HepG2 (cell line): ENCODE results near the gene GFER. TPM values are rescaled to one million over a fixed set of nuclear protein-coding genes. Genes with fewer than 3 reads are reported as not detected.

Experiments used
- GATAD1 ChIP-seq: IDR thresholded peaks from 2 replicates; pipeline ENCODE4 v1.6.1; 2016; ENCODE audit warnings: missing genetic modification reagents, missing compliant biosample characterization
- HNF4G ChIP-seq, 2 experiments: sonication (generic) in 1 of 2; formaldehyde crosslinking in 1 of 2; IDR thresholded peaks; 2 replicates each; pipeline versions ENCODE4 v1.4.0 to v1.6.1; 2011 to 2020; ENCODE audit warnings: borderline replicate concordance in 2 of 2, low read depth in 2 of 2, mild to moderate bottlenecking in 2 of 2, low read length in 1 of 2, missing genetic modification reagents in 1 of 2, moderate library complexity in 1 of 2
- MED13 ChIP-seq: sonication (generic); formaldehyde crosslinking; IDR thresholded peaks from 2 replicates; pipeline ENCODE4 v1.5.0; 2020; ENCODE audit warnings: missing genetic modification reagents
- RBM22 ChIP-seq: fragments of 200-400 bp; formaldehyde crosslinking; optimal IDR thresholded peaks from 2 replicates; pipeline ENCODE3; 2017; ENCODE audit warnings: mild to moderate bottlenecking, low read length, moderate library complexity
- SOX13 ChIP-seq, 3 experiments: fragments of 450-650 bp in 1 of 3; sonication (generic) in 1 of 3; formaldehyde crosslinking in 1 of 3; IDR thresholded peaks in 2 of 3; conservative IDR thresholded peaks in 1 of 3; 2 replicates each; pipeline versions ENCODE4 v1.5.0 to v1.6.1; 2016 to 2020; ENCODE audit warnings: antibody characterized with exemption in 1 of 3, mild to moderate bottlenecking in 1 of 3, missing compliant biosample characterization in 1 of 3, missing genetic modification reagents in 1 of 3, moderate library complexity in 1 of 3
- SRY ChIP-seq: sonication (generic); formaldehyde crosslinking; IDR thresholded peaks from 2 replicates; pipeline ENCODE4 v1.8.0; 2022; ENCODE audit warnings: mild to moderate bottlenecking, missing genetic modification reagents
- ZNF652 ChIP-seq: IDR thresholded peaks from 2 replicates; pipeline ENCODE4 v1.6.1; 2016; ENCODE audit warnings: low read depth, borderline replicate concordance
- ZNF773 ChIP-seq: sonication (generic); formaldehyde crosslinking; IDR thresholded peaks from 2 replicates; pipeline ENCODE4 v1.4.0; 2020; ENCODE audit warnings: missing genetic modification reagents, borderline replicate concordance
- ZNF780A ChIP-seq: sonication (generic); formaldehyde crosslinking; IDR thresholded peaks from 2 replicates; pipeline ENCODE4 v1.8.0; 2022; ENCODE audit warnings: mild to moderate bottlenecking, missing genetic modification reagents, moderate library complexity
- ZNF891 ChIP-seq: sonication (generic); formaldehyde crosslinking; IDR thresholded peaks from 2 replicates; pipeline ENCODE4 v1.5.0; 2020; ENCODE audit warnings: mild to moderate bottlenecking, missing genetic modification reagents
- ZSCAN29 ChIP-seq: sonication (generic); formaldehyde crosslinking; conservative IDR thresholded peaks from 2 replicates; pipeline ENCODE4 v1.4.0; 2020; ENCODE audit warnings: mild to moderate bottlenecking, missing genetic modification reagents
- polyA plus RNA-seq, 8 experiments: library from polyadenylated mRNA; depleted of rRNA in 3 of 8; stranded (reverse) in 7 of 8; unstranded in 1 of 8; fragments of >200 nt; fragmentation: Illumina TruSeq in 4 of 8; extraction: Trizol in 4 of 8; gene quantifications; 2 replicates each; pipeline versions ENCODE4 v1.2.1 to v1.2.3, GENCODE V29; 2011 to 2016; ENCODE audit warnings: low read depth in 4 of 8, missing spikeins in 1 of 8, mixed read lengths in 1 of 8; ENCODE audit not compliant: insufficient read depth in 1 of 8
- total RNA-seq, 5 experiments: library from RNA; depleted of rRNA; stranded (reverse); fragments of >200 nt; fragmentation: Illumina TruSeq; extraction: Trizol; gene quantifications; 2 replicates each; pipeline ENCODE4 v1.2.3, GENCODE V29; 2016; ENCODE audit warnings: low read depth in 1 of 5
- TF ChIP-seq, protein P1 (sequence below): IDR thresholded peaks from 2 replicates; pipeline ENCODE4 v1.6.1; 2018; ENCODE audit warnings: missing genetic modification reagents
- TF ChIP-seq, protein P2 (sequence below): sonication (generic); formaldehyde crosslinking; IDR thresholded peaks from 2 replicates; pipeline ENCODE4 v1.8.1; 2023; ENCODE audit warnings: mild to moderate bottlenecking, missing genetic modification reagents
- TF ChIP-seq, protein P3 (sequence below): sonication (generic); formaldehyde crosslinking; IDR thresholded peaks from 2 replicates; pipeline ENCODE4 v1.5.0; 2020; ENCODE audit warnings: mild to moderate bottlenecking, missing genetic modification reagents
- TF ChIP-seq, protein P4 (sequence below): sonication (generic); formaldehyde crosslinking; IDR thresholded peaks from 2 replicates; pipeline ENCODE4 v1.5.0; 2020; ENCODE audit warnings: missing genetic modification reagents
- TF ChIP-seq, protein P5 (sequence below): sonication (generic); formaldehyde crosslinking; IDR thresholded peaks from 2 replicates; pipeline ENCODE4 v1.5.0; 2020; ENCODE audit warnings: missing genetic modification reagents, mild to moderate bottlenecking, borderline replicate concordance
- TF ChIP-seq, protein P6 (sequence below): IDR thresholded peaks from 2 replicates; pipeline ENCODE4 v1.6.1; 2016; ENCODE audit warnings: missing genetic modification reagents, missing compliant biosample characterization
- TF ChIP-seq, protein P7 (sequence below): sonication (generic); formaldehyde crosslinking; IDR thresholded peaks from 2 replicates; pipeline ENCODE4 v1.8.1; 2022; ENCODE audit warnings: mild to moderate bottlenecking, missing genetic modification reagents

The GFER gene
- total and polyA plus RNA-seq, 2 of the 13 experiments (the other 11 are each of a cell fraction or from before 2014, with no cell fraction given), result 28.6 to 71.7 TPM

DNA sequence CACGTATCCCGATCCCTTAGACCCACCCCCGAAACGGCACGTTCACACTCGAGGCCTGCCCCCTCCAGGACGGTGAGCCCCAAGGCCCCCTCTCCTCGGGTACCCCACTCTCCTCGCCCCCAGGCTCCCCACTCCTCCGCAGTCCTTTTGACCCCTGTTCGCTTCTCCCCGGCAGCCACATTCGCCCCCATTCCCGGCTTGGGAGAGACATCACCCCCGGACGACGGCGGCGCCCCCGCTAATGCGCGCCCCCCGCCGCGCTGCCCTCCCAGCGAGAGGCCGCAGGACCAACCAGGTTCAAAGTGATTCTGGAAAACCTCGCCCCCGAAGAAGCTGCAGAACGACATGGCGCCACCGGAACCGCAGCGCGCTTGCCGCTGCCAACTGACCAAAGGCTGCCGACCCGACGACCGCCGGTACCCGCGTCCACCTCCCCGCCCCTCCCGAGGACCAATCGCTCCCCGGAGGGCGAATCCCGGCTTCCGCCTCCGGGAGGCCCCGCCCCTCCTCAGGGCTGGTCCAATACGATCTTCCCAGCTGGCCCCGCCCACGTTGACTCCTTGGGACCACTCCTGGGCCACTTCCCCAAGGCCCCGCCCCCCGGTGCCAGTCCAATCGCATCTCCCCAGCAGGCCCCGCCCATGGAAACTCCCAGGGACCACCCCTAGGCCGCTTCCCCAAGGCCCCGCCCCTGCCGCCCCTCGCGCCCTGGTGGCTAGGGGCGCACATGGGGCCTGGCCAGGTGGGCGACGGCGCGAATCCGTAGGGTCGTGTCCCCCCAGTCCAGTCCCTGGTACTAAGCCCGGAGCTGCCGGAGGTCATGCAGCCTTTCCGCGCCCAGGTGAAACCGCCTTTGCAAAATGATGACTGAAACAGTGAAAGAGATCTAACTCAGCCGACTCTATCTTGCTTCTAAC is 40.9 kb upstream of the GFER start, which contains the start of gene MSRB1 (continued):
- TF ChIP-seq, protein P1, sequence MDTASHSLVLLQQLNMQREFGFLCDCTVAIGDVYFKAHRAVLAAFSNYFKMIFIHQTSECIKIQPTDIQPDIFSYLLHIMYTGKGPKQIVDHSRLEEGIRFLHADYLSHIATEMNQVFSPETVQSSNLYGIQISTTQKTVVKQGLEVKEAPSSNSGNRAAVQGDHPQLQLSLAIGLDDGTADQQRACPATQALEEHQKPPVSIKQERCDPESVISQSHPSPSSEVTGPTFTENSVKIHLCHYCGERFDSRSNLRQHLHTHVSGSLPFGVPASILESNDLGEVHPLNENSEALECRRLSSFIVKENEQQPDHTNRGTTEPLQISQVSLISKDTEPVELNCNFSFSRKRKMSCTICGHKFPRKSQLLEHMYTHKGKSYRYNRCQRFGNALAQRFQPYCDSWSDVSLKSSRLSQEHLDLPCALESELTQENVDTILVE (CRISPR knock-in tag), result peak; percentile 65; the same call in 1 of the 2 replicates
- TF ChIP-seq ZNF652 (CRISPR knock-in tag), result no peak
- peak; percentile 70; the same call in 1 of the 2 replicates for TF ChIP-seq GATAD1 (CRISPR knock-in tag)
- TF ChIP-seq ZNF780A (CRISPR knock-in tag), result no peak
- TF ChIP-seq ZSCAN29 (CRISPR knock-in tag), result 0 out of 2 replicates have a peak, but pooled peaks have one; percentile 55
- TF ChIP-seq, protein P2, sequence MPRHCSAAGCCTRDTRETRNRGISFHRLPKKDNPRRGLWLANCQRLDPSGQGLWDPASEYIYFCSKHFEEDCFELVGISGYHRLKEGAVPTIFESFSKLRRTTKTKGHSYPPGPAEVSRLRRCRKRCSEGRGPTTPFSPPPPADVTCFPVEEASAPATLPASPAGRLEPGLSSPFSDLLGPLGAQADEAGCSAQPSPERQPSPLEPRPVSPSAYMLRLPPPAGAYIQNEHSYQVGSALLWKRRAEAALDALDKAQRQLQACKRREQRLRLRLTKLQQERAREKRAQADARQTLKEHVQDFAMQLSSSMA (CRISPR knock-in tag), result no peak; the same call in 1 of the 2 replicates
- TF ChIP-seq, protein P3, sequence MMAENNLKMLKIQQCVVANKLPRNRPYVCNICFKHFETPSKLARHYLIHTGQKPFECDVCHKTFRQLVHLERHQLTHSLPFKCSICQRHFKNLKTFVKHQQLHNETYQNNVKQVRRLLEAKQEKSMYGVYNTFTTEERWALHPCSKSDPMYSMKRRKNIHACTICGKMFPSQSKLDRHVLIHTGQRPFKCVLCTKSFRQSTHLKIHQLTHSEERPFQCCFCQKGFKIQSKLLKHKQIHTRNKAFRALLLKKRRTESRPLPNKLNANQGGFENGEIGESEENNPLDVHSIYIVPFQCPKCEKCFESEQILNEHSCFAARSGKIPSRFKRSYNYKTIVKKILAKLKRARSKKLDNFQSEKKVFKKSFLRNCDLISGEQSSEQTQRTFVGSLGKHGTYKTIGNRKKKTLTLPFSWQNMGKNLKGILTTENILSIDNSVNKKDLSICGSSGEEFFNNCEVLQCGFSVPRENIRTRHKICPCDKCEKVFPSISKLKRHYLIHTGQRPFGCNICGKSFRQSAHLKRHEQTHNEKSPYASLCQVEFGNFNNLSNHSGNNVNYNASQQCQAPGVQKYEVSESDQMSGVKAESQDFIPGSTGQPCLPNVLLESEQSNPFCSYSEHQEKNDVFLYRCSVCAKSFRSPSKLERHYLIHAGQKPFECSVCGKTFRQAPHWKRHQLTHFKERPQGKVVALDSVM, result no peak
- 0 out of 2 replicates have a peak, but pooled peaks have one; percentile 15 for TF ChIP-seq SOX13 (IDR thresholded peaks at IDR 0.05)
- no peak for TF ChIP-seq SOX13 (CRISPR knock-in tag; conservative IDR thresholded peaks at IDR 0.05 in 1 of 2, IDR thresholded peaks at IDR 0.05 in 1 of 2)
- TF ChIP-seq ZNF773 (CRISPR knock-in tag), result no peak
- TF ChIP-seq HNF4G (IDR thresholded peaks at IDR 0.05; ENCODE audit: borderline replicate concordance, low read depth, low read length), result no peak
- TF ChIP-seq HNF4G (CRISPR knock-in tag; IDR thresholded peaks at IDR 0.05; ENCODE audit: borderline replicate concordance, low read depth), result no peak
- TF ChIP-seq, protein P4, sequence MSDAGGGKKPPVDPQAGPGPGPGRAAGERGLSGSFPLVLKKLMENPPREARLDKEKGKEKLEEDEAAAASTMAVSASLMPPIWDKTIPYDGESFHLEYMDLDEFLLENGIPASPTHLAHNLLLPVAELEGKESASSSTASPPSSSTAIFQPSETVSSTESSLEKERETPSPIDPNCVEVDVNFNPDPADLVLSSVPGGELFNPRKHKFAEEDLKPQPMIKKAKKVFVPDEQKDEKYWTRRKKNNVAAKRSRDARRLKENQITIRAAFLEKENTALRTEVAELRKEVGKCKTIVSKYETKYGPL (CRISPR knock-in tag), result no peak
- no peak for TF ChIP-seq MED13 (CRISPR knock-in tag)
- peak; percentile 8; the same call in 1 of the 2 replicates for TF ChIP-seq ZNF891 (CRISPR knock-in tag)
- TF ChIP-seq, protein P5, sequence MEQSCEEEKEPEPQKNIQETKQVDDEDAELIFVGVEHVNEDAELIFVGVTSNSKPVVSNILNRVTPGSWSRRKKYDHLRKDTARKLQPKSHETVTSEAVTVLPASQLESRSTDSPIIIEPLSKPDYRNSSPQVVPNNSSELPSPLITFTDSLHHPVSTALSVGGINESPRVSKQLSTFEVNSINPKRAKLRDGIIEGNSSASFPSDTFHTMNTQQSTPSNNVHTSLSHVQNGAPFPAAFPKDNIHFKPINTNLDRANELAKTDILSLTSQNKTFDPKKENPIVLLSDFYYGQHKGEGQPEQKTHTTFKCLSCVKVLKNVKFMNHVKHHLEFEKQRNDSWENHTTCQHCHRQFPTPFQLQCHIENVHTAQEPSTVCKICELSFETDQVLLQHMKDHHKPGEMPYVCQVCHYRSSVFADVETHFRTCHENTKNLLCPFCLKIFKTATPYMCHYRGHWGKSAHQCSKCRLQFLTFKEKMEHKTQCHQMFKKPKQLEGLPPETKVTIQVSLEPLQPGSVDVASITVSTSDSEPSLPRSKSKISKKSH (CRISPR knock-in tag), result no peak
- TF ChIP-seq, protein P6, sequence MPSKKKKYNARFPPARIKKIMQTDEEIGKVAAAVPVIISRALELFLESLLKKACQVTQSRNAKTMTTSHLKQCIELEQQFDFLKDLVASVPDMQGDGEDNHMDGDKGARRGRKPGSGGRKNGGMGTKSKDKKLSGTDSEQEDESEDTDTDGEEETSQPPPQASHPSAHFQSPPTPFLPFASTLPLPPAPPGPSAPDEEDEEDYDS (CRISPR knock-in tag), result peak; percentile 86
- TF ChIP-seq, protein P7, sequence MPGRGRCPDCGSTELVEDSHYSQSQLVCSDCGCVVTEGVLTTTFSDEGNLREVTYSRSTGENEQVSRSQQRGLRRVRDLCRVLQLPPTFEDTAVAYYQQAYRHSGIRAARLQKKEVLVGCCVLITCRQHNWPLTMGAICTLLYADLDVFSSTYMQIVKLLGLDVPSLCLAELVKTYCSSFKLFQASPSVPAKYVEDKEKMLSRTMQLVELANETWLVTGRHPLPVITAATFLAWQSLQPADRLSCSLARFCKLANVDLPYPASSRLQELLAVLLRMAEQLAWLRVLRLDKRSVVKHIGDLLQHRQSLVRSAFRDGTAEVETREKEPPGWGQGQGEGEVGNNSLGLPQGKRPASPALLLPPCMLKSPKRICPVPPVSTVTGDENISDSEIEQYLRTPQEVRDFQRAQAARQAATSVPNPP, result peak; percentile 54; the same call in 1 of the 2 replicates
- TF ChIP-seq RBM22, result no peak
- peak; percentile 80; the same call in 1 of the 2 replicates for TF ChIP-seq SRY (CRISPR knock-in tag)
